NCI-H146 treated with DMSO at 0.1 percent for 48 hours (cell line): ENCODE data around the gene PPP6R2.

Source experiments
- DNase-seq: peaks from one replicate; lab custom pipeline; 2025; ENCODE audit not compliant: unreplicated experiment; lab: John Stamatoyannopoulos, UW

The PPP6R2 gene

DNA sequence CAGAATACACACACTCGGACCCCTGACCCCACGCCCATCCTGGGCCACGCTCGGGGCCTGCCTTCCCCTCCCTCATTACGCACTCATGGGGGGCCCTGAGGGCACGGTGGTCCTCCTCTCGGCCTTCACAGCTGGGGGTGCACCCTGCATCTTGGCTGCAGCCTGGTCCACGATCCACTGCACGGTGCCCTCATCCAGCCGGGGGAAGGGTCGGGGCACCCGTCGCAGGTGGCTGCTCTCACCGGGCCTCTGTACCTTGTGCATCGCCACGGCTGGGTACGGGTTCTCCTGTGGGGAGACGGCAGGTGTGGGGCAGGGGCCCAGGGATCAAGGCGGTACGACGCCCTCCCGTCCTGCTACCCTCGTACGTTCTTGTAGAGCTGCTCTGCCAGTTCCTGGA, 121.3 kb downstream of the PPP6R2 start:
- DNase-seq = no peak

DNA sequence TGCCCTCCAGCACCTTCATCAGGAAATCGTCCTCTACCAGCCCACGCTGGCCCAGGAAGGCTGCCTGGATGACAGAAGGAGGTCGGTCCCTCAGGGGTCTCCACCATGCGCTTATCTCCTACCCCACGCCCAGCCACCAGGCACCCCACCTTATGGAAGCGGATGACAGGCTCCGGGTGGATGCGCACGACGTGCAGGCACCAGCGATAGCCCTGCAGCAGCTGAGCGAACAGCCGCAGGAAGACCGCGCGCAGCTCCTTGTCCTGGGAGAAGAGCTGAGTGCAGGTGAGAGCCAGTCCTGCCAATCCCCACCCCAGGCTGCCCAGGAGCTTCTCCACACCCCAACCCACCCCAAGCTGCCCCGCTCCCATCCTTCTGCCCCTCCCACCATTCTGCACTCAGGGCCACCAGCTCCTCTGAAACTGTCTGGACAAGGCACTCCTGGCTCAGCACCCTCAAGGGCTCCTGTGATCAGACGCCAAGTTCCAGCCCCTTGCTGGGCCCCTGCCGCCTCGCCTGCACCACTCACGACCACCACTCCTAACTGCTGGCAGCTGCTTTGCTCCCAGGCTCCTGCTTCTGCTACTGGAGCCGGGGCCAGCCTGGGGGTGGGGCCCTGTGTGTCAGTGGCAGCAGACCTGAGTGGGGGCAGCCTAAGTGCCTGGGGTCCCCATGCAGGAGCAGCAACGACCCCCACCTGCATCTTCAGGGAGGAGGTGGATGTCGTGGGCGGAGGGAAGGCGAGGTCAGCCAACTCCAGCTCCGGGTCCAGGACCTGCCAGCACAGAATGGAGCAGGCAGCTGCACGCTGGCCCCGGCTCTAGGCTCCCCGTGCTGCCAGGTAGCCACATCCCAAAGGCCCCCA, 122.2 kb downstream of the PPP6R2 start:
- no peak for DNase-seq

DNA sequence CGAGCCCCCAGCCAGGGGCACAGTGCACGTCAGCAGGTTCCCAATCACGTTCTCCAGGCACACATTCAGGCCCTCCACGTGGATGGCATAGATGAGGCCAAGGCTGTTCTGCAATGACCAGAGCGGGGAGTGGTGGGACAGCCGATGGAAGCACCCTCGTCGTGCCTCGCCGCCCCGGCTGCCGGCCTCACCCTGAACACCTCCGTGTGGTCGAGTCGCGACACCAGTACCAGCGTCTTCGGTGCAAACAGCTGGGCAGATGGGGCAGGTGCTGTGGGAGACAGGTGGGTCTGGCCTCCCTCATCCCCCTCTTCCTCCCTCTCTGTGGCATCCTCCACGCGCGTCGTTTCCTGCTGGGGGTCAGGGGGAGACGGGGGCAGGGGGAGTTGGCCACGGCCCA, 124.2 kb downstream of the PPP6R2 start:
- no peak for DNase-seq

DNA sequence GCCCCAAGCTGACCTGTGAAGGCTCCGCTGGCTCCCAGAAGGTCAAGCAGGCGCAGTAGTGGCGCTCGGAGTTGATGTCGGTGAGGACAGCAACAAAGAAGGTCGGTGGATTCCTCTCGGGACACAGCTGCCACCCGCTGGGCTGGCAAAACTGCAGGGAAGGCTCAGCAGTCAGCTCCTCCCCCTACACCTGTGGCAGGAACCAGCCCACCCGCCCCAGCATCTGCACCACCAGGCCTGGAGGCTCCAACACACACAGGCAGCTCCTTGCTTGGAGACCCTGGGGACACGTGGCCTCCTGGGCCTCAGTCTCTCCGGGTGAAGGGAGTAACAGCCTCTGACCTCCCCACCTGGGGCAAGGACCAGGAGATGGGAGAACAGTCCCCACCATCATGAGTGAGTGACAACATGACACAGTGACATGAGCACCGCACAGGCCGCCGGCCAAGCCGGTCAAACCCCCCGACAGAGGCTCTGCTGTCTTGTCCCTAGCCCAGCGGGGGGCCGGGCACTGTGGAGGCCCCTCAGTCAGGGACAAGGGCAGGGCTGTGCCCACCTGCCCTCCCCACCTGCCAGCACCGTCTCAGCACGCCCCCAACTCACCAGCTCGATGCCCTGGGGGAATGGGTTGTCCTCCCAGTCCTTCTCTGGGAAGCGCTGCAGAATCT, 124.8 kb downstream of the PPP6R2 start:
- DNase-seq = no peak

DNA sequence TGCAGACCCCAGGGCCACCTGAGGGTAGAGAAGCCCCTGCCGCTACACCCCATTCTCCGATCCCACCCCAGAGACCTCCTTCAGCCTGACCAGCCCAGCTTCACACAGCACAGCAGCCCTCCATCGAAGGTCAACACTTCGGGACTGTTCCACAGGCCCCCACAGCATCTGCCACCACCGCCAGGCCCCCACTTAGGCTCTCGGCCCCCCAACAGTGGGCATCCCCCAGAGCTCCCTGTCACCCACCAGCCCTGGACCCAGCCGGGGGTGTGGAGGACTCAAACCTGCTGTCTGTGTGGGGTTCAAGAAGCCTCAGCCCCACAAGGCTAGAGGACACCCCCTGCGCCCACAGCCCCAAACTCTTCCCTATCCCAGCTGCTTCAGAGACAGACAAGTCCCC, 125.5 kb downstream of the PPP6R2 start:
- no peak for DNase-seq

DNA sequence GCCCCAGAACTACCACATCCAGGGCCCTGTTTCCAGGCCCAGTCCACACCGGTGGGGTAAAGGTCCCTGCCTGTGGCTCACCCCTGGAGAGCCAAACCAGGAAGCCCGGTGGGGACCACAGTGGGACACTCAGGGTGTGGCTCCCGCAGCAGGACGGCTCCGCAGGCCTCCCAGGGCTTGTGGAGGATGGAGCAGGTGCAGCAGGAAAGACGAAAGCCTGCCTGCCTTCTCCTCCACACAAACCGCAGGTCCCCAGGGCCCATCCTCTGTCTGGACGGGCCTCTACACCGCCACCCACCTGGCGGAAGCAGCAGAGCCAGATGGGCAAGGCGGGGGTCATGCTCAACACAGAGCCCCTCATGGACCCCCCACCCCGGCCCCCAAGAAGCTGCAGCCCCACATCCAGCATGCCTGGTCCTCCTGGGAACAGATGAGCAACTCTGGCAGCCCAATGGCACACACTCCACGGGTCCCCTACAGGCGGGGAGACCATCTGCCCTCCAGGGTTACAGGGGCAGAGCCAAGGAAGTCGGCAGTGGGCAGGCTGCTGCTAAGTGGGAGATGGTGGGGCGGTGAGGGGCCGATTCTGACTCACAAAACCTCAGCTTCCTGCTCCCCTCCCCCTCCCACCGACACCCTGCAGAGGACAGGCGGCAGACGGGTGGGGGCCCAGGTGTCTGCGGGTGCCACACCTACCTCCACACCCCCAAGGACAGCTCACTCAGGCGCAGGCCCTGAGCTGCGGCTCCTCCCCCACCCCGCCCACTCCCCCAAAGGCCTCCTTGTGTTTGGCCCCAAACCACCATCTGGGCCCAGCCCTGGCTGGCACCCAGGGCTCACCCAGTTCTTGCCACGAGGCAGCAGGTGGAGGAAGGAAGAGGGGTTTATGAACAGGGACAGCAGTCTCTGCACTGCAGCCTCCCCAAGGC, 126.5 kb downstream of the PPP6R2 start:
- DNase-seq = no peak

DNA sequence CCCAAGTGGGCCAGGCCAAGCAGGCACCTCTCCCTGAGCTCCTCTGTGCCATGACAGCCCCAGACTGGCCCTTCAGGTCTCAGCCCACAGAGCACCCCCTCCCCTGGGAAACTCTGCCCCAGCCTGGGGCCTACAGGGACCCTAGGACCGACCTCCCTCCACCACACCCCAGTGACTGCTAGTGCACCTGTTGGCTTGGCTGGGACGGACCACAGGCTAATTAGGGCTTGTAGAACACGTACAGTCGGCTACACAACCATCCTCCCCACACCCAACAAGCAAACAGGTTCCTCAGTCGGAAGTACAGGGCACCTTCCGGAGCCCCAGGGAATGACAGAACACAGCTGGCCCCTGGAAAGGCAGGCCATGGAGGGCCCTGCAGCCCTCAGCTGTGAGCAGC, 127.4 kb downstream of the PPP6R2 start:
- DNase-seq = no peak

DNA sequence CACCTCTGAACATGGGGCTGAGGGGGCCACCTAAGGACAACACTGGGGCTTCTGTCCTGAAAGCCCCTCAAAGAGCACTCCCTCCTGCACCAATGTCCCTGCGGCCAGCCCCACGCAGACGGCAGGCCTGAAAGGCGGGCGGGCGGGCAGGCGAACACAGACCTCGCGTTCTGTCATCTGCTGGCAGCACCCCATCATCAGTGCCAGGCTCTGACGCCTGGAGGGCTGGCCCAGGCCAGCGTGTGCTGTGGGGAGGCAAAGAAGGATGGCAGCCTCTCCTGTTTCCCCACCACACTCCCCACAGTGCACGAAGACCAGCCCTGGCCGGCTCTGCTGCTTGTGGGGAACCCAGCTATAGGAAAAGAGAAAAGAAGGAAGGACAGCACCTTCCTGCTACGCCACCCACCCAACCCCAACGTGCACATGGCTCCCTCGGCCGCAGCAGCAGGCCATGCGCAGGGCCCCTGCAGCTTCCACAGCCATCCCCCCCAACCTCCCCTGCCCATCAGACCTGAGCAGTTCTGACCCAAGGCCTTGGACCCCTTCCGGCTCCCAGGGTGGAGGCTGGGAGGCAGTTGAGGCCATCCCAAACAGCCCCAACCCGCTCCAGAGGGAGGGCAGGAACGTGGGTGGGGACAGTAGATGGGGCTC, 128.2 kb downstream of the PPP6R2 start:
- DNase-seq = no peak

DNA sequence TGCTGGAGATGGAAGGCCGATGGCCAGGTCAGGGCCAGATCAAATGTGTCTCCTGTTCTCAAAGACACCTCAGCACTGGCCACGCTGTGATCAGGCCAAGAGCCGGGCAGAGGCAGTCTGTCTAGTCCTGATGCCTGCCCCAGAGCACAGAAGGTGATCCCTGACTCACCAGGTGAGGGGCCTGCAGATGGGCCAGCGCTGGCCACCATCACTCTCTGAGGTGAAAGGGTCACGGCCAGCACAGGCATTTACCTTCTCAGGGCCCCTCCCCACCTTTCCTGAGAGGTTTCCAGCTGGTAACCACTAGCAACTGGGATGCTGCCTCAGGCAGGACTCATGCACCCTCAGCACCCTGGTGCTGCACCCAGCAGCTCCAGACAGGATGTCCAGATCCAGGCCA, 128.8 kb downstream of the PPP6R2 start:
- no peak for DNase-seq

DNA sequence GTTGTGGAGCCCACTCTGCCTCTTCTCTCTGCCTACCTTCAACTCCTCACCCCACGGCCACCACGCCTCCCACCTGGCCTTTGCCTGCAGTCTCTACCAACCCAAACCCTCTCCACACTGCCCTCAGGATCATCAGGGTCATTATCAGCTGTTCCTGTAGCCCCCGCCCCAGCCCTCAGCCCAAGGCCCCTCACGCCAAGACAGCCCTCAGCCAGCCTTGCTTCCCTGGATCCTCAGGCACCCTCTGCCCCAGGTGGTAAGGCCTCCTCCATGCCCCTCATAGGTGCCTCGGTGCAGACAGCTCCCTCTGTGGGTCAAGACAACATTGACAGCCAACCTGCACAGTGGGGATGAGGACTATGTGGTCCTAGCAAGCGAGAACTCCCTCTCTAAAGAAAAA, 130.0 kb downstream of the PPP6R2 start:
- no peak for DNase-seq

DNA sequence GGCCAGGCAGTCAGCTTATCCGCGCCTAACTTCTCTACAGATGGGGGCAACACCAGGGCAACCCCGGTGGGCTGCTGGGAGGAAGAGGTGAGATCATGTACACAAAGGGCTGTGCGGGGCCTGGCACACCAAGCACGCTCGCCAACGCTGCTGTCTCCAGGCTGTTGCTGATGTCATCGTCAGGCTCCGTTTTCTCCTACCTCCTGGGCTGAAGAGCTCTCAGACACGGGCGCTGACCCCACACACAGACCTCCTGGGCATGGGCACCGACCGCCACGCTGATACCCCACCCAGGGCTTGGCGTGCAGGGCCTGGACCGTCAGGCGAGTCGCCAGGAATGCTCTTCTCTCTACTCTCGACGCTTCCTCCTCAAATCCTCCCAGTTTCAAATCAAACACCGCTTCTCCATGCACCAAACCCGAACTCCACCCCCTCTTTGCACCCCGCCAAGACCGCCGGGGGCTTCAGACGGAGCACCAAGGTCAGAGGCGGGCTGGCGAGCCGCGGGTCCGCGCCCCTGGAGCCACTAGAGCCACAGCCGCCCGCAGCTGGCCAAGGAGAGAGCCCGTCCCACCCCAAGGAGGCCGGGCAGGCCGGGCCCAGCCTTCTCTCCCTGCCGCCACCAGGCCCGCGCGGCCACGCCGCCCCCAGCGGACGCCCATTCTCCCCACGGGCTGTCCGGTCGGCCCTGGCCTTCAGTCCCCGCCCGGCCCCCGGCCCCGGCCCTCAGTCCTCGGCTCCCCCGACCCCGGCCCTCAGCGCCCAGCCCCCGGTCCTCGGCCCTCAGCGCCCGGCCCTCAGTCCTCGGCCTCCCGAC, 130.9 kb downstream of the PPP6R2 start:
- DNase-seq = no peak

DNA sequence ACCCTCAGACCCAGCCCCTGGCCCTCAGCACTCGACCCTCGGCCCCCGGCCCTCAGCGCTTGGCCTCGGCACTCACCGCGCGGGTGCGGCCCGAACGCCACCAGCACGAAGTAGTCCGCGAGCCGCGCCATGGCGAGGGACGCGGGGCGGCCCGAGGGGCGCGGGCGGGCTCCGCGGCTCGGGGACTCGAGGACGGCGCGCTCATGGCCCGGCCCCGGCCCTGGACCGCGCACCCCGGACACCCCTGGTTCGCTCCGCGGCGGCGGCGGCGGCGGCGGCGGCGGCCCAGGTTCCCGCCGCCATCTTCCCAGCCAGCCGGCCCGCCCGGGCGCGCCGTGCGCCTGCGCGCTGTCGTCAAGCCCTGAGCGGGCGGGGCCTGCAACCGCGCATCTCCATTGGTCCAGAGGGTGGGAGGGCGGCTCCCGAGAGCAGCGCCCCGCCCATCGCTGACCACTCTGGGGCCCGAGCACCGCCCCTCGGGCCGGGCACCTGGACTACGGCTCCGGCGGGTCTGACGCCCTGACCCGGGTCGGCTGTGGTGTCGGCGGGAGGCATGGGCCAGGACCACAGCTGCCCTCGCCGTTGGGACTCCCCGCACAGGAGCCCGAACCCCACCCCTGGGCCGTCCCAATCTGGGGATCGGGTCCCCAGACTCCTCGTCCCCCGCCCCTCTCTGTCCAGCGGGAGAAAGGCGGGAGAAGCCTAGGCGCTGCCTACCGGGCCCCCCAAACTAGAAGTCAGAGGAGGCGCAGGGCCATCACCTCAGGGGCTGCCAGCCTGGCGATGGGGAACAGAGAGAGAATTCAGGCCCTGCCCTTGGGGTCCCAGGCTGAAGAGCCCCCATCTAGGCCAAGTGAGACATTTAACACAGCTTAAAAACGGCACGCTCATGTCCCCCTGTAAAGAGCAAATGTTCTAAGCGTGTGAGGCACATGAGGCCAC, 131.9 kb downstream of the PPP6R2 start, which contains the start of gene SBF1:
Gene SBF1, minus strand, starts transcription at position 326 of the 942 bp plus-strand sequence. Its CDS starts 195 bp downstream, at position 131.
- DNase-seq = peak; percentile 57

DNA sequence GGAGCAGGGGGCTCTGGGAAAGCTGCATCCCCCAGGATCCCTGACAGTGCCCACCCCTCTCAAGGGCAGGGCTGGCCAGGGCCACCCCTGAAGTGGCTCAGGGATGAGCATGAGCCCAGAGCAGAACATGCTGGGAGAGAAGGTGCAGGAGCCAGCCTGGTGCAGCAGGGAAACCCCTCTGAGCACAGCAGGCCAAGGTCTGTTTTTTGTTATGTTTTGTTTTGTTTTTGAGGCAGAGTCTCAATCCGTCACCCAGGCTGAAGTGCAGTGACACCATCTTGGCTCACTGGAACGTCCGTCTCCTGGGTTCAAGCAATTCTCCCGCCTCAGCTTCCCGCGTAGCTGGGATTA, 132.5 kb downstream of the PPP6R2 start:
- DNase-seq = no peak

DNA sequence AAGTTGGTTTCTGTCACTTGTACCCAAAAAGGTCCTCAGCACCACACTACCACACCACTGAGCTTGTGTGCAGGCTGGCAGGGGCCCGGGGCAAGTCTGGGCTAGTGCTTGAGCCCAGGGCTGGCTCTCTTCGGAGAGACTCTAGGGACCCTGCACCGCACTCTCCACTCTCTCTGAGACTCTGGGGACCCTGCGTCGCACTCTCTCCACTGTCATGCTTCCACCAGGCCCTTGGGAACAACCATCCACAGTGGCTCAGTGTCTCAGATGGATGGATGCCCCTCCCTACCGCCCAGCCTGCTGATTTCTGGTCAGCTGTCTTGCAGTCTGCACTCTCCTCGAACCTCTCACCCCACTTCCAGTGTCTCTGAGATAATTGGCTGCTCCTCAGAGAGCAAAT, 133.7 kb downstream of the PPP6R2 start:
- DNase-seq = no peak

DNA sequence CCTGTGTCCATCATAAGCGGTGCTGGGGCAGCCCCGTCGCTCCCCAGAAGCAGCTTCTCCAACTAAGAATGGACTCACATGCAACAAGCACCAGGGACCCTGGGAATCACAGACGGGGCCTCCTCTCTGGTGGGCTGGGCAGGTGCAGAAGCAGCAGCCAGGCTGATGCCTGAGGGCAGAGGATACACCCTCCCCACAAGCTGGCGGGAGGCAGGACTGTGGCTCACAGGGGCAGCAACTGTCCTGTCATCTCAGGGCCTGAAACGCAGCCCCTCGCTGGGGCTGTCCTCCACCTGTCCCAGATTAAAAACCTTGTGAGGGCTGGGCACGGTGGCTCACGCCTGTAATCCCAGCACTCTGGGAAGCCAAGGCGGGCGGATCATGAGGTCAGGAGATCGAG, 134.8 kb downstream of the PPP6R2 start:
- DNase-seq = no peak

DNA sequence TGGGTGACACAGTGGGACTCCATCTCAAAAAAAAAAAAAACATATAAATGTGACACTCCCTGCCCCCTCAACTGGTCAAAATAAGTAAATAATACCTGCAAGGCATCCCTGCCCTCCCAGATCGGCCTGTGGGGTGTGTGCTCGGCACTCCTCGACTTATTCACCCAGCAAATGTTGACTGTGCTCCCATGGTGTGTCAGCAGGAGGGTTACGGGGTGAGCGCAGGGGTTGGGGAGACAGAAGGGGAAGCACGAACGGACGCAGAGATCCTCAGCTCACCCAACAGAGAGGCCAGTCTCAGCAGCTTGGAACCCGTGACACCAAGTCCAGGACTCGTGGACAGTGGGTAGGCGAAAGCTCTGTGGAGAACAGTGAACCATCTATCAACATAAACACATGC, 136.6 kb downstream of the PPP6R2 start:
- no peak for DNase-seq

DNA sequence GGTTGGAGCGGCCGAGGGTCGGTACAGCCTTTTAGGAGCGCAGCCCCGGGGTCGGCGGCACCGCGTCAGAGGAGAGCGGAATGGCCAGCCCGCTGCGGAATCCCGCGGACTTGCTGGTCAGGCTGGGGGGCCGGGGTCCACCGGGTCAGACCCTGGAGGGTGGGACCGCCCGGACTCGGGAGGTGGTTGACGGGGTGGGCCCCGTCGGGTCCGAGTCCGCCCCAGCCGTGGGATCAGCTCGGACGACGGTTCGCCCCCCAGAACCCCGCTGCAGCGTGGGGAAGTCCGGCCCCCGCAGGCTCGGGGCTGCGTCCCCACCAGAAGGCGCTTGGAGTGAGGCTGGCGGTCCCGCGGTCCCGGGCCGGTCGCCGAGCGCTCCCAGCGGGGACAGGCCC, 137.9 kb downstream of the PPP6R2 start:
- no peak for DNase-seq

DNA sequence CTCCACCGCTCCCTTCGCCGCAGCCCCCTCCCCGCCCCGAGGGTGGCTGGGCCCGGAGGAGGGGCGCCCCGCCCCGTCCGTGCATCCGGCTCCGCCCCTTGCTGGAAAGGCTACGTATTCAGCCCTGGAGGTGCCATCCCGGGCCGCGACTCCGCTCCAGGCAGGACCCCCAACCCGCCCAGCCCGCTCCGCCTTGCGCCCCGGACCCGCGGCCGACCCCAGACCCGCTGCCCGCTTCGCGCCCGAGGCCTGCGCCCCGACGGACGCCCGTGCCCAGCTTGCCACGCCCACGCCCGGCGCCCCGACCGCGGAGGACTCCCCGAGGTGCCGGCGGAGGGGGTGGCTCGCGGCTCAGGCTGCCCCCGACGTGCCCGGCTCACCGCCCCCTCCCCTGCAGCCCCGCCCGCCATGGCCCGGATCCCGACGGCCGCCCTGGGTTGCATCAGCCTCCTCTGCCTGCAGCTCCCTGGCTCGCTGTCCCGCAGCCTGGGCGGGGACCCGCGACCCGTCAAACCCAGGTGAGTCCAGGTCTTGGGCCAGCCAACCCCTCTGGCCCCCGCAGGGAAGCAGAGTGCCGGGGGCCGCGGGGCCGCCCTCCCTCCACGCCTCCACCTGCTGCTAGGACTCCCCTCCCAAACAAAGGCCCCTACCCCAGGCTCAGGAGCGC, 138.4 kb downstream of the PPP6R2 start, which contains the start of gene ADM2:
Gene ADM2, plus strand, starts transcription at position 104 of the 667 bp plus-strand sequence. Its CDS starts 305 bp downstream, at position 409.
- DNase-seq = no peak
